ENCODE results near the gene SCD5.

GRCh38 chr4:82680834-82681233 is 117.8 kb downstream of the SCD5 start:
- TF ChIP-seq CTCF (IDR thresholded peaks at IDR 0.05) = no peak
- no peak for TF ChIP-seq POLR2A (IDR thresholded peaks at IDR 0.05)

All from prostate gland (tissue), 2 donors.